Activated naive CD8-positive, alpha-beta T cell (primary cell): Measurements from ENCODE around the gene STK31.
"Not testable (repeated sequence)": the region's sequence is repeated elsewhere in the genome, so short reads cannot be mapped to it uniquely, and the experiment has no call there.

Experiments used
- H3K27ac Mint-ChIP-seq: one replicate; pipeline ENCODE4 v1.8.0; 2021; ENCODE audit warnings: mixed read lengths
- H3K27me3 Mint-ChIP-seq: one replicate; pipeline ENCODE4 v1.8.0; 2021; ENCODE audit warnings: mixed read lengths
- H3K36me3 Mint-ChIP-seq: one replicate; pipeline ENCODE4 v1.8.0; 2021; ENCODE audit warnings: mixed read lengths
- H3K4me1 Mint-ChIP-seq: one replicate; pipeline ENCODE4 v1.8.0; 2021; ENCODE audit warnings: low read depth, mixed read lengths
- H3K4me3 Mint-ChIP-seq: one replicate; pipeline ENCODE4 v1.8.0; 2021; ENCODE audit warnings: mild to moderate bottlenecking, mixed read lengths
- H3K9me3 Mint-ChIP-seq: one replicate; pipeline ENCODE4 v1.8.0; 2021; ENCODE audit warnings: low read depth, mixed read lengths

STK31 gene

DNA sequence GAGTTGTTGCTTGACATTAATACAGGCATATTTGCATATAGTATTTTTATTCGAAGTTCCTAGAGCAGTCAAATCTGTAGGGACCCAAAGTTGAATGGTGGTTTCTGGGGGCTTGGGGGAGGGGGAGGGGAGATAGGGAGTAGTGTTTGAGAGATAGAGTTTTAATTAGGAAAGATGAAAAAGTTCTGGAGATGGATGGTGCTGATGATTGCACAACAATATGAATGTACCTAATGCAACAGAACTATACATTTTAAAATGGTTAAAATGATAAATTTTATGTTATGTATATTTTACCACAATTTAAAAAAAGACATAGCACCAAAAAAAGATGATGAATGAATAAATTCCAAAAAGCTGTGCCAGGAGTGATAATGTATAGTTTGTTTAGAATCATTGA, 41.8 kb downstream of the STK31 start:
- no peak overlapping the region for H3K27ac Mint-ChIP-seq
- H3K9me3 Mint-ChIP-seq = no peaks in the 10 kb centered on the region
- peaks cover 8% of the 10 kb centered on the region for H3K36me3 Mint-ChIP-seq
- no peaks in the 10 kb centered on the region for H3K27me3 Mint-ChIP-seq
- H3K4me3 Mint-ChIP-seq = no peak overlapping the region
- no peaks in the 10 kb centered on the region for H3K4me1 Mint-ChIP-seq

DNA sequence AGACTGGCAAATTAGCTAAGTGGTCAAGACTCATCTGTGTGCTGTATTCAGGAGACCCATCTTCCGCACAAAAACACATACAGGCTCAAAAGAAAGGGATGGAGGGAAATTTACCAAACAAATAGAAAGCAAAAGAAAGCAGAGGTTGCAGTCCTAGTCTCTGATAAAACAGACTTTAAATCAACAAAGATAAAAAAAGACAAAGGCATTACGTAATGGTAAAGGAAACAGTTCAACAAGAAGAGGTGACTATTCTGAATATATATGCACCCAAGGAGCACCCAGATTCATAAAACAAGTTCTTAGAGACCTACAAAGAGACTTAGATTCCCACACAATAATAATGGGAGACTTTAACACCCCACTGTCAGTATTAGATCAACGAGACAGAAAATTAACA, 48.8 kb downstream of the STK31 start:
- not testable (repeated sequence) for H3K27me3 Mint-ChIP-seq, H3K4me3 Mint-ChIP-seq, H3K27ac Mint-ChIP-seq, H3K4me1 Mint-ChIP-seq, H3K36me3 Mint-ChIP-seq, H3K9me3 Mint-ChIP-seq

DNA sequence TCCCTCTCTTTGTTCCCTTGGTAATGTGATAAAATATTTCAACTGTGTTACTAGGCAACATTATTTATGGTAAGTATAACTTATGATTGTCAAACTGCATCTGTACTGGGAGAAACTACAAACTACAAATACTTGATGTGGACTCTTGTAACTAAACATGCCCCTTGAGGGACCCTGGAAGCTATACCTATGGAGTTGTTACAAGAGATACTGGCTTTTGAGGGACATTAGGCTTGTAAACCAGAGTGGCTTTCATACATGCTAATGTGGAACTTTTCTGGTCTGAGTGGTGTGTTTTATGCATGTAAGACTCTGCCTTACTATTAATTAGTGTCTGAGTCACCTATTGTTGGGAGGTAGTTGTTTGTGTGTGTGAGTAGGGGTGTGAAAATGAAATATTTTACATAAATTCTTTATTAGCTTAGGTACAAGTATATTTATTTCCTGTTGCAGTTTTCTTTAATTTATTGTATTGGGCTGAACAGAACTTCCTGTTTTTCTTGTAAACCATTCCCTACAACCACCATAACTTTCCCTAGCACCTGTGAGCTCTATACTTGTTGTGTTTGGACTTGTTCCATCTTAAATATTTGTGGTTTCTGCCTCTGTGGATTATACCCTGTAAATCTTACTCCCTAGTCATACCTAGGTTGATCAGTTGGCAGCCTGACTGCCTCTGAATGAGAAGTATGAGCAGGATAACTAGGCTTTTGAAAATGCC, 49.8 kb downstream of the STK31 start:
- peaks cover 2% of the 10 kb centered on the region for H3K36me3 Mint-ChIP-seq
- H3K4me3 Mint-ChIP-seq = no peak overlapping the region
- H3K4me1 Mint-ChIP-seq = peaks cover 3% of the 10 kb centered on the region
- H3K27ac Mint-ChIP-seq = no peak overlapping the region
- H3K27me3 Mint-ChIP-seq = no peaks in the 10 kb centered on the region
- no peaks in the 10 kb centered on the region for H3K9me3 Mint-ChIP-seq

DNA sequence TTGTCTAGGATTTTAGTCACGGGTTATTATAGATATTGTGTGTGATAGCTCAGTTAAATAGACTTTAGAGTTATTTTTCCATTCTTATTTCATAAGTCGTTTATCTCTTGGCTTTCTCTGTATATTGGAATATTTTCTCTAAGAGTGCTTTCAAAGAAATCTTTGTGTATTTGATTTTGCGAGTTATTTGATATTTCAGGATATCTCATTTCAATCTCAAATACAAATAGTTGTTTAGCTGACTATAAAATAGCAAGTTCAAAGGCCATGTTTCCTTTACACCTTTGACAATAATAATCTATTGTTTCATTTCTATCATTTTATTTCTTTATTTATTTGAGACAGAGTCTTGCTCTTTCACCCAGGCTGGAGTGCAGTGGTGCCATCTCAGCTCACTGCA, 55.9 kb downstream of the STK31 start:
- no peaks in the 10 kb centered on the region for H3K27me3 Mint-ChIP-seq
- no peak overlapping the region for H3K27ac Mint-ChIP-seq
- H3K36me3 Mint-ChIP-seq = no peaks in the 10 kb centered on the region
- no peaks in the 10 kb centered on the region for H3K9me3 Mint-ChIP-seq
- no peak overlapping the region for H3K4me3 Mint-ChIP-seq
- peaks cover 1% of the 10 kb centered on the region for H3K4me1 Mint-ChIP-seq

DNA sequence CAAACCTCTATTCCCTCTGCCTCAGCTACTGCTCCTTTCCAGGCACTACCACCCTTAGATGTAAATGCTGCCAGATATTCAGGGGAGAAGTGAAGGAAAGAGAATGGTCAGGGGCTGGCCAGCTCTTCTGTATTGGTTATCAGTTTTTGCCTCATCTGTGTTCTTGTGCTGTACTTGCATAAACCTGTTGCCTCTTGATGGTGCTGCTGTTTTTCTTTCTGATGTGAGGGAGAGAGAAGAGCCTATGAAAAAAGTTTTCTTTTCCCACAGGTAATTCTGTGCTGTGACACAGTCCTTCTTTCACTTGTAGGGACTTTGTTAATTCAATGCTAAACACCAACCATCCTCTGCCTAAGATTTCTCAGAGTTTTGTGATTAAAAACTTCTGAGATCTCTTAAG, 57.5 kb downstream of the STK31 start:
- H3K27ac Mint-ChIP-seq = no peak overlapping the region
- H3K4me1 Mint-ChIP-seq = no peaks in the 10 kb centered on the region
- no peaks in the 10 kb centered on the region for H3K9me3 Mint-ChIP-seq
- no peaks in the 10 kb centered on the region for H3K27me3 Mint-ChIP-seq
- H3K4me3 Mint-ChIP-seq = no peak overlapping the region
- no peaks in the 10 kb centered on the region for H3K36me3 Mint-ChIP-seq

DNA sequence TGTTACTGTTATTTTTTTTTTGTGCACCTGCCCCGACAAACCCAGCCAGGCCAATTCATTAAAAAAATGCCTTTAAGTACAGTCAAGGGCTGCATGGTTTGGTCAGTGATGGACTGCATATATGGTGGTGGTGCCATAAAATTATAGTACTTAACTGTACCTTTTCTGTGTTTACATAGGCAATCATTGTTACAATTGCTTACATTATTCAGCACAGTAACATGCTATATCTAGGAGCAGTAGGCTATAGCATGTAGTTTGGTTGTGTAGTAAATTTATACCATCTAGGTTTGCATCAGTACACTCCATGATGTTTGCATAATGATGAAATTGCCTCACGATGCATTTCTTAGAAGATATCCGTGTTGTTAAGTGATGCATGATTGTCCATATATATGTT, 58.0 kb downstream of the STK31 start:
- no peak overlapping the region for H3K4me3 Mint-ChIP-seq
- no peaks in the 10 kb centered on the region for H3K27me3 Mint-ChIP-seq

DNA sequence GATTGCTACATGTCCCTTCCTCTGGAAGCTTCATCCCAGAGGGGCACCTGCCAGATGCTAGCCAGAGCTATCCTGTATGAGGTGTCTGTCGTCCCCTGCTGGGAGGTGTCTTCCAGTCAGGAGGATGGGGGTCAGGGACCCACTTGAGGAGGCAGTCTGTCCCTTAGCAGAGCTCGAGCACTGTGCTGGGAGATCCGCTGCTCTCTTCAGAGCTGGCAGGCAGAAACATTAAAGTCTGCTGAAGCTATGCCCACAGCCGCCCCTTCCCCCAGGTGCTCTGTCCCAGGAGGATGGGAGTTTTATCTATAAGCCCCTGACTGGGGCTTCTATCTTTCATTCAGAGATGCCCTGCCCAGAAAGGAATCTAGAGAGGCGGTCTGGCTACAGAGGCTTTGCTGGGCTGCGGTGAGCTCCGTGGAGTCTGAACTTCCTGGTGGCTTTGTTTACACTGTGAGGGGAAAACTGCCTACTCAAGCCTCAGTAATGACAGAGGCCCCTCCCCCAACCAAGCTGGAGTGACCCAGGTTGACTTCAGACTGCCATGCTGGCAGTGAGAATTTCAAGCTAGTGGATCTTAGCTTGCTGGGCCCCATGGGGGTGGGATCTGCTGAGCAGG, 69.3 kb downstream of the STK31 start:
- H3K9me3 Mint-ChIP-seq, H3K4me3 Mint-ChIP-seq, H3K27ac Mint-ChIP-seq, H3K27me3 Mint-ChIP-seq, H3K36me3 Mint-ChIP-seq, H3K4me1 Mint-ChIP-seq: not testable (repeated sequence)

More for the DNA sequence above, 58.0 kb downstream of the STK31 start:
- H3K27ac Mint-ChIP-seq = no peak overlapping the region
- H3K36me3 Mint-ChIP-seq = no peaks in the 10 kb centered on the region
- no peaks in the 10 kb centered on the region for H3K9me3 Mint-ChIP-seq
- no peaks in the 10 kb centered on the region for H3K4me1 Mint-ChIP-seq

DNA sequence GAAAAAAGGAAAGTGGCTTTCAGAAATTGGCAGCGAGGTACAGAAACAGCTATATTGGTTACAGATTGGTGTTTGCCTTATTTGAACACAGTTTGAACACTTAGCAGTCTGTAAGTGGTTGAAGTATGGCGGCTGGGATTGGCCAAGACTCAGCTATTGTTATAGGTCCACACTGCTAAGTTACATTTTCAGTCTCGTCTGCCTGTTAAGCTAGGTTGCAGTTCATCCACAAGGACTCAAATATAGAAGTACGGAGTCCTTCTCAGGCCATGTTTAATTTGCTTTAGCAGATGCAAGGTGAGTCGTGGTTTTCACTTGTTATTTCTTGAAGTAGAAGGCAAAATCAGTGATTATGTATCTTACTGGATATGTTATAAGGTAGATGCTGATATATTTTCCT, 73.1 kb downstream of the STK31 start:
- peaks cover 3% of the 10 kb centered on the region for H3K36me3 Mint-ChIP-seq
- no peak overlapping the region for H3K4me3 Mint-ChIP-seq
- H3K27me3 Mint-ChIP-seq = no peaks in the 10 kb centered on the region
- no peaks in the 10 kb centered on the region for H3K4me1 Mint-ChIP-seq
- no peak overlapping the region for H3K27ac Mint-ChIP-seq
- no peaks in the 10 kb centered on the region for H3K9me3 Mint-ChIP-seq

DNA sequence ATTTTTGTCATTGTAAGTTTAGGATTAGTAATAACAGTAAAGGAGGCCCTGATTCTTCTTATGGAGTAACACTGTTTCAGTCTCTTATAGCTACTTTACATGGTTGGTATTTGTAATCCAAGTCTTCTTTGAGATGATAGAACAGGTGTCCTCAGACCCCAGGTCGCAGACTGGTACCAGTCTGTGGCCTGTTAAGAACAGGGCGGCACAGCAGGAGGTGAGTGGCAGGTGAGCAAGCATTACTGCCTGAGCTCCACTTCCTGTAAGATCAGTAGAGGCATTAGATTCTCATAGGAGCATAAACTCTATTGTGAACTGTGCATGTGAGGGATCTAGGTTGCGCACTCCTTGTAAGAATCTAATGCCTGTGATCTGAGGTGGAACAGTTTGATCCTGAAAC, 77.3 kb downstream of the STK31 start:
- H3K9me3 Mint-ChIP-seq = no peaks in the 10 kb centered on the region
- no peaks in the 10 kb centered on the region for H3K27me3 Mint-ChIP-seq

DNA sequence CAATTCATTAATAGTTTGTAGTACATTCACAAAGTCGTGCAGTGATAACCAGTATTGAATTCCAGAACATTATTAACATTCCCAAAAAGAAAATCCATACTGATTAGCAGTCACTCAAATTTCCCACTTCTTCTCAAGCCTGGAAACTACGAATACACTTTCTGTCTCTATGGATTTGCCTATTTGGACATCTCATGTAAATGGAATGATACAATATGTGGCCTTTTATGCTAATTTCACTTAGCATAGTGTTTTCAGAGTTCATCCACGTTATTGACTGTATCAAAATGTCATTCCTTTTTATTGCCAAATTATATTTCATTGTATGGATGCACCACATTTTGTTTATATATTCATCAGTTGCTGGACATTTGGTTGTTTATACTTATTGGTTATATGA, 78.8 kb downstream of the STK31 start:
- no peak overlapping the region for H3K4me3 Mint-ChIP-seq
- no peaks in the 10 kb centered on the region for H3K27me3 Mint-ChIP-seq
- no peaks in the 10 kb centered on the region for H3K4me1 Mint-ChIP-seq
- peaks cover 4% of the 10 kb centered on the region for H3K9me3 Mint-ChIP-seq
- no peak overlapping the region for H3K27ac Mint-ChIP-seq
- H3K36me3 Mint-ChIP-seq = peaks cover 3% of the 10 kb centered on the region

More for the DNA sequence above, 77.3 kb downstream of the STK31 start:
- no peaks in the 10 kb centered on the region for H3K4me1 Mint-ChIP-seq
- H3K27ac Mint-ChIP-seq = no peak overlapping the region
- H3K4me3 Mint-ChIP-seq = no peak overlapping the region
- H3K36me3 Mint-ChIP-seq = no peaks in the 10 kb centered on the region

DNA sequence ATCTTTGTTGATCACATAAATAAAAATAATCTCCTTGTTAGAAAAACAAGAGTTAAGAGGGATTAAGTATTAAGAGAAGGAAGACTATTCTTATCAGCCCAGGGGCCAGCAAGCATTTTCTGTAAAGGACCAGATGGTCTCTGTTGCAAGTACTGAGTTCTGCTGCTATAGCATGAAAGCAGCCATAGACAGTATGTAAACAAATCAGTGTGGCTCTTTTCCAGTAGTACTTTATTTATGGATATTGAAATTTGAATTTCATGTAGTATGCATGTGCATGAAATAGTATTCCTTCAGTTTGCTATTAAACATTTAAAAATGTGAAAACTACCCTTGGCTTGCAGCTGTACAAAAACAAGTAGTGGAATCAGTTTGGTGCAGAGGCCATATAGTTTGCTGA, 81.7 kb downstream of the STK31 start:
- H3K36me3 Mint-ChIP-seq = peaks cover 12% of the 10 kb centered on the region
- H3K27me3 Mint-ChIP-seq = no peaks in the 10 kb centered on the region
- peaks cover 18% of the 10 kb centered on the region for H3K9me3 Mint-ChIP-seq
- H3K27ac Mint-ChIP-seq = no peak overlapping the region
- no peak overlapping the region for H3K4me3 Mint-ChIP-seq
- H3K4me1 Mint-ChIP-seq = no peaks in the 10 kb centered on the region

DNA sequence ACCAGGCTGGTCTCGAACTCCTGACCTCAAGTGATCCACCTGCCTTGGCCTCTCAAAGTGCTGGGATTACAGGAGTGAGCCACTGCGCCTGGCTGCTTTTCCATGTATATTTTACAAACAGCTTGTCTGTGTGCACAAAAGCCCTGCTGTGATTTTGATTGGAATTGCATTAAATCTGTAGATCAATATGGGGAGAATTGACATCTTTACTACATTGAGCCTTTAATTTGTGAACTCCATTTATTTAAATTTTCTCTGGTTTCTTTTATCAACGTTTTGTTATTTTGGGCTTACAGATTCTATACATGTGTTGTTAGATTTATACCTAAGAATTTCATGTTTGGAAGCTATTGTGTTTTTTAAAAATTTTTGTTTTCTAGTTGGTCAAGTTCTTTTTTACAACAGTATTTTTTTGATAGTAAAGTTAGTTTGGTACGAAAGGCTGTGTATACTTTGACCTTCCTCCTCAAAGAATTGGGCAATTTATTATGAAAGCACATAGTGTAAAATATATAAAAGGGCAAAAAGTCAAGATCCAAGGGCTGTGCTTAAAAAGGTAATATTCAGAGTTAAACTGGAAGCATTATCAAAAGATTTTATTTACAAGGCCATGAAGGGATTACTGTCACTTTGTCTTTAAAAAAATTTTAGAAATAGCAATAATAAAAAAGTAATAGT, 92.8 kb downstream of the STK31 start:
- no peak overlapping the region for H3K4me3 Mint-ChIP-seq
- H3K4me1 Mint-ChIP-seq = no peaks in the 10 kb centered on the region
- H3K27ac Mint-ChIP-seq = no peak overlapping the region

DNA sequence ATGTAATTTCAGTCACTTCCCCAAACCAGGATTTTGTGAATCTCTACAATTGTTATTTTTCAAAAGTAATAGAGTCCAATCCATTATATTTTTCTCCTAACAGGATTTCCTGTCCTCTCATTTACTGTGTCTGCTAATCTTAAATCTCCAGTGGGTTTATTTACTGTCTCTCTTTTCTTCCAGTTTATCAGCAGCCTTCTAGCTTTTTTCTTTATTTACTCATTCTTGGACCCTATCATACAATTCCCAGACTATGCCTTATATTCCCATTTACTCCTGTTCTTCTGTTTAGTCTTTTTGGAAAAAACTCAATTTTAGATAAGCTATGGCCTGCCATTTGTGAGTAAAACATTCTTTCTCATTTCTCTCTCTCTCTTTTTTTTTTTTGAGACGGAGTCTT, 94.7 kb downstream of the STK31 start:
- H3K4me1 Mint-ChIP-seq = no peaks in the 10 kb centered on the region
- H3K27me3 Mint-ChIP-seq = peaks cover 5% of the 10 kb centered on the region
- H3K27ac Mint-ChIP-seq = no peak overlapping the region
- H3K9me3 Mint-ChIP-seq = peaks cover 7% of the 10 kb centered on the region
- H3K36me3 Mint-ChIP-seq = no peaks in the 10 kb centered on the region
- H3K4me3 Mint-ChIP-seq = no peak overlapping the region

More for the DNA sequence above, 92.8 kb downstream of the STK31 start:
- Mint-ChIP-seq H3K9me3 (no peaks in the 10 kb centered on the region), H3K27me3 (peaks cover 4% of the 10 kb centered on the region), H3K36me3 (no peaks in the 10 kb centered on the region)

DNA sequence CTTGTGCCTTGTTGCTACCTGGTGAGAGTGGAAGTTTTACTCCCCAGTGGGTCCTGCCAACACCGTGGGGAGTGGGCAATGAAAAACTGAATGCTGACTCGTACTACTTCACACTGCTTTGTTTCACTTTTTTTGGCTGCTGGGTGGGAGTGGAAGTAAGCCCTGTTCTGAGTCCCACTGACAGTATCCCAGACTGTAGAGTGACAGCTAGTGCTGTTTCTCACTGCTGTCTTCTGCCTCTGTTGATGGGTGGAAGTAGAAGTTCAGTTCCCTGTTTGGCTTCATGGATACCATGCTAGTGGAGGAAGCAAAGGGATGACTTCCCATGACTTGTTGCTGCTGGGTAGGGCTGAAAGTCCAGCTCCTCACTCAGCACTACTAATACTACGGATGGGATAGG, 98.4 kb downstream of the STK31 start:
- H3K27me3 Mint-ChIP-seq = peaks cover 5% of the 10 kb centered on the region
- peaks cover 19% of the 10 kb centered on the region for H3K9me3 Mint-ChIP-seq
- H3K27ac Mint-ChIP-seq = no peak overlapping the region
- H3K4me1 Mint-ChIP-seq = no peaks in the 10 kb centered on the region
- no peak overlapping the region for H3K4me3 Mint-ChIP-seq
- H3K36me3 Mint-ChIP-seq = peaks cover 2% of the 10 kb centered on the region

DNA sequence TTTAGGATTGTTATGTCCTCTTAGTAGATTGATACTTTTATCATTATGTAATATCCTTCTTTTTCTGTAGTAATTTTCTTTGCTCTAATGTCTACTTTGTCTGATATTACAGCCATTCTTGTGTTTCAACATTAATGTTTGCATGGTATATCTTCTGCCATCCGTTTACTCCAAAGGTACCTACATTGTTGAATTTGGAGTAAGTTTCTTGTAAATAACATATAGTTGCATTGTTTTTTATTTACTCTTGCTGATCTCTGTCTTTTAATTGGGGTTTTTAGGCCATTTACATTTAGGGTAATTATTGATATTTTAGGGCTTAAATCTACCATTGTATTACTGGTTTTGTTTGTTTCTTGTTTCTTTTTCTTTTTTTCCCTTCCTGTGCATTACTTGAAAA, 100.1 kb downstream of the STK31 start:
- Mint-ChIP-seq H3K9me3 (peaks cover 19% of the 10 kb centered on the region), H3K27ac (no peak overlapping the region), H3K4me1 (no peaks in the 10 kb centered on the region), H3K27me3 (peaks cover 5% of the 10 kb centered on the region), H3K36me3 (peaks cover 2% of the 10 kb centered on the region), H3K4me3 (no peak overlapping the region)
